Stimulated activated naive CD4-positive, alpha-beta T cell treated with Interleukin-2 at 50 U/mL for 16 hours (primary cell): ENCODE data around the gene TOGARAM2.

Source experiments
- DNase-seq: peaks from one replicate; lab custom pipeline; 2025; lab: John Stamatoyannopoulos, UW

Gene TOGARAM2

GRCh38 chr2:29000481-29000880, 19.4 kb downstream of the TOGARAM2 start:
- DNase-seq, result no peak

DNA sequence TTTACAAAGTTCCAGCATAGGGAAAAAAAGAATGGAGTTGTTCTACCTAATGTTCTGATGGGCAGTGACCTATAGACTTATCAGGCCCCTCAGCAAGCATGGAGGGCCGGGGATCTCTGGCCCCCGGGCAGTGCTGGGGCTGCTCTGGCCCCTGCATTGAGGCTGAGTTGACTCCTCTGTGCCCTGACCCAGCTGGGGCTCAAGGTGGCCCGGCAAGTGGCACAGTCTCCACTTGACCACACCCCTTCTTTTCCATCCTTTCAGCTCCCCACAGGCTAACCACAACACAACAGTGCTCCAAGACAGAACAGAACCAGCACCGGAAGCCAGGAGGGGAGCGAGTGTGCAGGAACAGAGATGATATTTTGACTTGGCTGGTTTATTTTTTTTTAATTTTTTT, 19.9 kb downstream of the TOGARAM2 start:
- no peak for DNase-seq

DNA sequence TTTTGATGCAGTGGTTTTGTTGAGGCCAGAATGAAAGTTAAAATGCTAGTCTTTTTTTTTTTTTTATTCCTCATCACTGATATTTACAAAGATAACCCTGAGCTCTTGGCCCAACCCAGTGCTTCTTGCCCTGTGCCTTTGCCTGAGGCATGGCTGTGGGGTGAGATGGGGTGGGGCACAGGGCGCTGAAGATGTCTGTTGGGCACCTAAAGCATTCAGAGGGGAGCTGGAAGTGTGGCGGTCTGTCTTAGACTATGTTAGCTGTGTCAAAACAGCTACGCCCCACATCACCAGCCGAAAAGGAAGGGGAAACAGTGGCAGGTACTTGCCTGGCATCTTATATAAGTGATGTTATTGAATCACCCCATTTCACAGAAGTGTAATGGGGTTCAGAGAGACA, 20.7 kb downstream of the TOGARAM2 start:
- no peak for DNase-seq

DNA sequence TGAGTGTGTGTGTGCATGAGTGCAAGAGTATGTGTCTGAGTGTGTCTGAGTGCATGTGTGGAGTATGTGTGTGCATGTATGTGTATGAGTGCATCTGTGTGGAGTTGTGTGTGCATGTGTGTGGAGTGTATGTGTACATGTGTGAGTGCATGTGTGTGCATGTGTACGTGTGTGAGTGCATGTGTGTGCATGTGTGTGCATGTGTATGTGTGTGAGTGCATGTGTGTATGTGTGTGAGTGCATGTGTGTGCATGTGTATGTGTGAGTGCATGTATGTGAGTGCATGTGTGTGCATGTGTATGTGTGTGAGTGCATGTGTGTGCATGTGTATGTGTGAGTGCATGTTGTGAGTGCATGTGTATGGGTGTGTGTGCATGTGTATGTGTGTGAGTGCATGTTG, 23.7 kb downstream of the TOGARAM2 start:
- DNase-seq, result no peak

GRCh38 chr2:29005331-29005730, 24.2 kb downstream of the TOGARAM2 start:
- no peak for DNase-seq

GRCh38 chr2:29006092-29006979, 25.2 kb downstream of the TOGARAM2 start:
- no peak for DNase-seq

GRCh38 chr2:29006980-29007301, 25.8 kb downstream of the TOGARAM2 start:
- no peak for DNase-seq

DNA sequence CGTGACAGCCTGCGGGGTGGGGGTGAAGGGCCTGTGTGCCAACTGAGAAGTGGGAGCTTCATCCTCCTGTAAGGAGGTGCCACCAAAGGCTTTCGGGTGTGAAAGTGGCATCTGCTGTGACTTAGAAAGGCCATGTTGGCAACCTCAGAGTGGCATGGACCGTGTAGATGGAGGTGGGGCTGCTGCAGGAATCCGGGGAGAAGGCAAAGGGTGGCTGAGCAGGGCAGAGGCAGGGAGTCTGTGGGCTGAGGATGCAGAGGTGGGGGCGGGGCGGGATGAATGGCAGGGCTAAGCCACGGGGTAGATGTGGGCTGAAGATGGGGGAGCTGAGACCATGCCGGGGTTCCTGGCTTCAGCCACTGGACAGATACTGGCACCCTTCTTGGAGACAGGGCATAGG, 28.2 kb downstream of the TOGARAM2 start:
- DNase-seq, result no peak

GRCh38 chr2:29009711-29010677, 28.9 kb downstream of the TOGARAM2 start:
- no peak for DNase-seq

DNA sequence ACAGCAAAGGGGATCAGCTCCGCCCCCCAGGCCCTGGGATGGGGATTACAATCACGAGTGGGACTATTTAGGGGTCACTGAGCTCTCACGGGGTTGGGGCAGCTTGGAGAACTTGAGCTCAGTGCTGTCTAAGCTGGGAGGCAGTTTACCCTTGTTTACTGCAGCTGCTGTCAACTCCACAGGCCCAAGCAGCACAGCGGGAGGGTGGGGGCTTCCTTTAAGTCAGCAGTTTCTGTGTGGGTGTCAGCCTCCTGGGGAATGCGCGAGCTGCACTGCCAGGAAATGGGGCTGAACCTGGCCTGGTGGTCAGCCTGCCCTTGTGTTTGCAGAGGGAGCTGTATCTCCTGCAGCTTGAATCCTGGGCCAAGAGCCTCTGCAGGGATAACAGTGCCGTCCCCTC, 29.8 kb downstream of the TOGARAM2 start:
- peak; percentile 12 for DNase-seq

DNA sequence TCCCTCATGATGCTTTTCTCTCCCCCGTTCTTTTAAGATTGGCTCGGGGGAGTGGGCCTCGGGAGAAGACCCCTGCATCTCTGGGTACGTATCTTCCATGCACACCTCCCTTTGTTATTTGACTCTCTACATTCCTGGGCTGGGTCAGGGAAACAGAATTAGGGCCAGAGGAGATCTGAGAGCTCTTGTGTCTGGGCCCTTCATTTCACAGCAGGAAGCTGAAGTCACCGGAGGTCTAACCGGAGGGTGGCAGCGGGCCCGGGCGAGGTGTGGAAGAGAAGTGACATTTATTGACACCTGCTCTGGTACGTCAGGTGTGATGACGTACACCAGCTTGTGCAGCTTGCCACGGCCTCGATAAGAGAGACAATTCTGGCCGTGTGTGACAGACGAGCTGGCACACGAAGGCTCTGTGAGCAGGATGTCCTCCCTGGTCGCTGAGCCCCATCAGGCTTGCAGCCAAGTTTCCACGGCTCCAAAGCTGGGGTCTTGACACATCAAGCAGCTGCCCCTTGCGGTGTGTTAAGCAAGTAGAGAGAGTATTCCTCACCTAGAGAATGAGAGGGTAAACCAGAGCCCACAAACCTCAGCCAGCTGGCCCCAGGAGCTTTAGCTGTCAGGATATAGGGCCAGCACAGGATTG, 30.4 kb downstream of the TOGARAM2 start:
- DNase-seq, result peak; percentile 60

DNA sequence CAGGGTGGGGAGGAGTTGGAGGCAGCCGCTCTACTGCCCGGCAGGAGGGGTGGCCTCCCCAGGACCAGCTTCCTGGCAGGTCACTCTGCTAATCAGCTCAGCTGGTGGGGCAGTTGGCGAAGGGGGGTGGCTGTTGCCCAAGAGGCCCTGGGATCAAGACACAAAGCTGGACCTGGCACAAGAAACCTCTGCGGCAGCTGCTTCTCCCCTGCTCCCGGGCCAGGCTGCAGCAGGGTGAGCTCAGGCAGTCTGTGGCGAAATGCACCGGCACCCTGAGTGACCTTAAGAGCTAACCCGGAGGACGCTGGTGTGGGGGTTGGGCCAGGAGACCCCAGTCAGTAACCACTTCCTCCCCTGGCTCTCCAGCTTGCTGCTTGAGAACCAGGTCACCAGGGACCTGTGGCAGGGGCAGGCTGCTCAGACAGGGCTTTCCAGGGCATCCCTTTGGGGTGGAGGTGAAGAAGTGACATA, 31.1 kb downstream of the TOGARAM2 start:
- DNase-seq, result no peak

DNA sequence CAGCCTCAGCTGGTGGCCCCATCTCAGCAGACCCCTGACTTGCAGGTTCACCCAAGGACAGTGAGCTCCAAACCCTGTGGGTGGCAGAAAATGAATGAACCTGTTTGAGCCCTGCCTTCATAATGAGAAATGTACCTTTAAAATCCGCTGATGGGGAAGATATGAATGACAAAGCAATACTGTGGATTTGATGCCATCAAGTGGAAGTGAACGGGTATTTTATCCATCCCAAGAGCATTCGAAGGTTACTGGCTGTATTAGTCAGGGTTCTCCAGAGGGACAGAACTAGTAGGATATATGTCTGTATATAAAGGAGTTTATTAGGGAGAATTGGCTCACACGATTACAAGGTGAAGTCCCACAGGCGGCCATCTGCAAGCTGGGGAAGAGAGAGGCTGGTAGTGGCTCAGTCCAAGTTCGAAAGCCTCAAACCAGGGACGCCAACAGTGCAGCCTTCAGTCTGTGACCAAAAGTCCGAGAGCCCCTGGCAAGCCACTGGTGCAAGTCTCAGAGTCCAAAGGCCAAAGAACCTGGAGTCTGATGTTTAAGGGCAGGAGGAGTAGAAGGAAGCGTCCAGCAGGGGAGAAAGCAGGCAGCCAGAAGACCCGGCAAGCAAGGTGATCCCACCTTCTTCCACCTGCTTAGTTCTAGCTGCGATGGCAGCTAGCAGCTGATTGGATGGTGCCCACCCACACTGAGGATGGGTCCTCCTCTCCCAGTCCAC, 32.1 kb downstream of the TOGARAM2 start:
- DNase-seq, result no peak

GRCh38 chr2:29014331-29014730, 33.2 kb downstream of the TOGARAM2 start:
- peak; percentile 50 for DNase-seq

DNA sequence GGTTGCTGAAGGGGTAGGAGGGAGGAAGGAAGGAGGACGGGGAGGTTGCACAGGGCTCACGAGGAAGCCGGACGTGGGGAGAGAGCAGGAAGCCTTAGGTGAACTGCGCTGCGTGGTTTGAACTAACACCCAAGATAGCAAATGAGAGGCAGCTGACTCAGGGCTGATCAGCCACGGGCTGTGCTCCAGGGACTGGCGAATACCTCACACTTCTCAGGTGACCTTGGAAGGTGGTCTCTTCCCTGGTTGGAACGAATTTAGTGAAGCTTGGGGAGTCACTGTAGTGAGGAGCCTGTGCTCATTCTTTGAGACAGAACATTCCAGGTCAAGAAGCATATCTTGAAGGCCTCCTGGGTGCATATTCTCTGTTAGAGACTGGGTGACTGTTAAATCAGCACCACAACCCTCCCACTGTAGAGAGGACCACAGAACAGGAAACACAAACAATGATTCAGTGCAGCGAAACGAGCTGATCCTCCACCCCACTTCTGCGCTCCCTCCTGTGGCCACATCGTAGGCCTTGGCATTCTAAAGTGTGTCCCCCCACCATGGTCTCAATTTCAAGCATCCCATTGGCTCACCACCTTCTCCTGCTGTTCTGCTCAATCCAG, 33.8 kb downstream of the TOGARAM2 start:
- DNase-seq, result peak; percentile 66

DNA sequence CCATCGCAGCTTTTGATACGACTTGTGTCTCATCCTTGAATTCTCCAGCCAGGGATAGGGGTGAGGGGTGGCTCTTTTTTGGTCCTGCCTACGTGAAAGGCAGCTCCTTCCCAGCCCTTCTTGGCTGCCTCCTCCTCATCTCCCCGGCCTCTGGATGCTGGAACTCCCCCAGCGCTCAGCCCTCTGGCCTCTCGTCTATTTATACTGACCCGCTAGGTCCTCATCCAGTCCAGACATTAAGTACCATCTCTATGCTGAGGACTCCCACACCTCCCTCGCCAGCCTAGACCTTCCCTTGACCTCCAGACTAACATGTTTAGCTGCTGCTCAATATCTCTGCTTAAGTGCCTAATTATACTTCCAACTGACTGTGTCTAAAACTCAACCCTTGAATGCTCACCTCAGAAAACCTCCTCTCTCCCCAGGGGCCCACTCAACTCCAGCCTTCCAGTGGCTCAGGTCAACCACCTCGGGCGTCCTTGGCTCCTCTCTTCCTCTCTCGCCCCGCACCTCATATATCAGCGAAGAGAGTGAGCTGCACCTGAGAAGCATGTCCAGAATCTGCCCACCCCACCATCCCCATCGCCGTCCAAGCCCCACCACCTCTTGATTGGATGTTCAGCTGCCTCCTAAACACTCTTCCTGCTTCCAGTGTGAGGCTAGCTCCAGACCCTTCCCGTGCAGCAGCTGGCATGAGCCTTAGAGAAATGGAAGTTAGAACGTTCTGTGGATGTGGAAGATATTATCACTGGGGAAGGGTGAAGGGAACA, 34.8 kb downstream of the TOGARAM2 start:
- DNase-seq, result no peak

DNA sequence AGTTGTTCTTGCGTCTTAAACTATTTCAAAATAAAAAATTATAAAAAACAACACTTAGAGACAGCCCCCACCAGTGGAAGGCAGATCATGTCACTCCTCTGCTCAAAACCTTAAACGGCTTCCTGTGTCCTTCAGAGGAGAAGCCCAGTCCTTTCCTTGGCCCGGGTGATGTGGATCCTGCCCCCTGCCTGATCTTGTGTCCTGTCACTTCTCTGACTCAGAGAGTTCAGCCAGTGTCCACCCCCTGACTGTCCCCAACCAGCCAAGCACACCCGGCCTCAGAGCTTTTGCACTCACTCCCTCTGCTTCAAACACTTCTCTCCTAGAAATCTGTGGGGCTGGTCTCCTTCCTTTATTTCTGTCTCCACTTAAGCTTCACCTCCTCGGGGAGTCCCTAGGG, 35.4 kb downstream of the TOGARAM2 start:
- no peak for DNase-seq

DNA sequence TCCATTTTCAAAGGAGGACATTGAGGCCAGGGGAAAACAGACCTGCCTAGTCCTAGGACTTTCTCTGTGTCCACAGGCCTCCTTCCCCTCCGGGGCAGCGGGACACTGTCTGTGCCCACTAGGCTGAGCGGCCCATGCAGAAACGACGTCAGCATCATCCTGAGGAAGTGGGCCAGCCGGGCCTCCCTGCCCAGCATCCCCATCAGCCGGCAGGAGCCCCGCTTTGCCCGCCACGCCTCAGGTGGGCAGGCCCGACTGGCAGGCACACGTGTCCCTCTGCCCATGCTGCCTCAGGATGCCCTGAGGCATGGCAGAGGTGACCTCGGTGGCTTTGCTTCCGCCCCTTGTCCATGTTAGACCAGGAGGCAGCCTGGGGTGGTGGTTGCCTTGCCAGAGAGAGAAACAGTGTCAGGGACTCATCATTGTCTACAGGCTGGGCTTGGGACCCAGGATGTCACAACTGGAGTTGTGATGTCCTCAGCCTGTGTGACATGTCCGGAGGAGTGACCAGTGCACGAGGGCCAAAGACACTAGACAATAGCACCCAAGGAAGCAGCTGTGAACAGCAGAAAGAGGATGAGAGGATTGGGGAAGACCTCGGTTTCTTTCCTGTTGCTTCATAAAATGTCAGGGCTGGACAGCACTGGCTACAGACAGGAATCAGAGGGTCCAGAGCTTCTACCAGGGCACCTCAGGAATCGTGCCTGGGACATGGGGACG, 36.8 kb downstream of the TOGARAM2 start:
- DNase-seq, result no peak

DNA sequence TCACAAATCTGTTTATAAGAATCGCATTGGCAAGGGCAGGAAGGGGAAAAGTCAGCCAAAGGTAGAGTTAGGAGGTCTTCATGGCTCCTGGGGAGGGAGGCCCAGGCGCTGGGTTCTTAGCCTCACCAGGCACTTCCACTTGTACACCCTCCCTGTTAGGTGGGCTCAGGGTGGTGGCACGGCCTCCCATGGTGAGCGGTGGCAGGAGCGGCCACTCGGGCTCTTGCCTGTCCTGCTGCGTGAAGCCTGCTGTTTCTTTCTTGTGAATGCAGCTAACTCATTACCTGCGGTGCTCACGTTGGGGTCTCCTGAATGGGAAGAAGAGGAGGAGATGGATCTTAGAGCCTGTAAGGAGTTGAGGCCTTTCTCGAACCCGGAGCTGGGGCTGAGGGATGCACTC, 40.8 kb downstream of the TOGARAM2 start:
- no peak for DNase-seq

GRCh38 chr2:29022679-29023078, 41.6 kb downstream of the TOGARAM2 start:
- DNase-seq, result no peak
